ENCODE results near the gene IFI27. TPM values are rescaled to one million over a fixed set of nuclear protein-coding genes. Genes with fewer than 3 reads are reported as not detected.

Gene IFI27
- total and polyA plus RNA-seq, 2 of the 8 experiments (the other 6 are each of a cell fraction or from before 2014, with no cell fraction given): 0.76 to 2.2 TPM

DNA sequence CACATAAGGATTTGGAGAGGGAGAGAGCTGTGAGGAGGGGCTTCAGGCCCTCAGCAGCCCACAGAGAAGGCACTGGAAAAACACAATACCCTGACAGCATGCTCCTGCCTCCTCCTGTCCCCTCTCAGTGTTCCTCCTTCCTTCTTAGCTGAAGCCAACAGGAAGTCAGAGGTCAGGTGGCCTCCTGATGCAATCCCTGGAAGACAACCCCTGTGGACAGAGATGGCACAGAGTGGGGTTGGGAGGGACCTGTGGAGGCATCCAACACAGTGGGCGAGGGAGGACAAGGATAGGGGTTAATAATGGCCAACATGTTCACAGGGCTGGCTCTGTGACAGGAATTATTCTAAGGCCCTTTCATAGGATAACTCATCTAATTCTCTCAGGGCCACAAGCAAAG lies 34.2 kb downstream of the IFI27 start (continued):
- TF ChIP-seq EZH2 (IDR thresholded peaks at IDR 0.05; ENCODE audit: low read depth, low read length, severe bottlenecking): no peak
- TF ChIP-seq CBX8 (IDR thresholded peaks at IDR 0.05; ENCODE audit: borderline replicate concordance, low read depth, low read length): no peak
- peak; percentile 32; the same call in 1 of the 2 replicates for TF ChIP-seq E2F6 (IDR thresholded peaks at IDR 0.05)
- TF ChIP-seq BCL11A (IDR thresholded peaks at IDR 0.05; ENCODE audit: low read depth in 2 of 2, low read length in 2 of 2): no peak
- TF ChIP-seq SP4 (IDR thresholded peaks at IDR 0.05; ENCODE audit: low read length): no peak
- TF ChIP-seq KDM4A (IDR thresholded peaks at IDR 0.05; ENCODE audit: low read depth, low read length, severe bottlenecking): no peak
- TF ChIP-seq TBP (IDR thresholded peaks at IDR 0.05; ENCODE audit: low read depth, low read length): no peak
- TF ChIP-seq TCF12 (IDR thresholded peaks at IDR 0.05; ENCODE audit: low read depth, low read length): no peak
- TF ChIP-seq HDAC2 (IDR thresholded peaks at IDR 0.05; ENCODE audit: borderline replicate concordance in 1 of 2, low read depth in 2 of 2, low read length in 2 of 2): no peak
- TF ChIP-seq YY1 (IDR thresholded peaks at IDR 0.05; ENCODE audit: low read depth, low read length): no peak
- TF ChIP-seq SAP30 (IDR thresholded peaks at IDR 0.05; ENCODE audit: insufficient read depth, insufficient replicate concordance, low read length): no peak
- no peak for TF ChIP-seq GTF2F1 (IDR thresholded peaks at IDR 0.05; ENCODE audit: borderline replicate concordance, low read depth, low read length)
- no peak for TF ChIP-seq CHD2 (IDR thresholded peaks at IDR 0.05; ENCODE audit: low read length)
- TF ChIP-seq CTBP2 (IDR thresholded peaks at IDR 0.05; ENCODE audit: borderline replicate concordance, insufficient read depth, insufficient read length, low read length): no peak
- peak; percentile 74 for TF ChIP-seq CEBPB (IDR thresholded peaks at IDR 0.05; ENCODE audit: low read depth, low read length)
- no peak for TF ChIP-seq FOSL1 (IDR thresholded peaks at IDR 0.05; ENCODE audit: insufficient read depth, low read depth, low read length)
- TF ChIP-seq CHD1 (IDR thresholded peaks at IDR 0.05; ENCODE audit: low read depth, low read length): no peak
- no peak for TF ChIP-seq JUN (IDR thresholded peaks at IDR 0.05; ENCODE audit: low read depth, low read length)
- no peak for TF ChIP-seq RBBP5 (IDR thresholded peaks at IDR 0.05; ENCODE audit: borderline replicate concordance, low read depth, low read length)
- TF ChIP-seq RXRA (IDR thresholded peaks at IDR 0.05; ENCODE audit: insufficient read depth, low read depth, low read length): no peak
- no peak for TF ChIP-seq POLR2A (IDR thresholded peaks at IDR 0.05; ENCODE audit: control extremely low read depth in 1 of 2, low read depth in 2 of 2, low read length in 2 of 2)
